ENCODE data around the gene LRRC36.

The LRRC36 gene

DNA sequence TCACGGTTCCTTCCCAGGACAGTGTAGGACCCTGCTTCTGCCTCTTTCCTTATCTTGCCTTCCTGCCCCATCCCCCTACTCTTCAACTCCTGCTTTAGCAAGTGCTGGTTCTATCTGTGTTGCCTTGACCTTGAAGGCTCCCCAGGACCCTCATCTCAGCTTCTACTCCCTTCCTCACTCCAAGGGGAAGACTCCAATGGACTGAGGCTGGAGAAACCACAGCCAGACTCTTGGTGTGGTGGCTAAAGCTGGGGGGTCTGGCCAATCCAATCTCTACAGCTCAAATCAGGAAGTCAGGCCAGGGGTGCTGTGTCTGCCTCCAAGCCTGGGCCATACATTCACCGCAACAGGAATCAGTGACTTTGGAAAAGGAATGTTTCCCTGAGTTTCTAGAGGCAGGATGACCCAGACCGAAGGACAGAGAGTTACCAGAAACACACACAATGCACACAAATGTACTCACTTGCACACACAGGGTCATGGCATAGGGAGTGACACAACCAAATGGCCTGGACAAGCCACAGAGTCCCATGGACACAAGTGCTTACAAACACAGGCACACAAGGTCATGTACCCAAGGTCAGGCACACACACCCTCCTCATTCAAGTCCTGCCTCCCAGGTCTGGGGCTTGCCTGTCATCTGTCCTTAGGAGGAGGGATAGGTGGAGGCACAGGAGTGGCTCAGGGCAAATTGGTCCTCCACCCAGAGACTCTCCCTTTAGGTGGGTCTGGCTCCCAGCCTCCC, 102.6 kb downstream of the LRRC36 start:
- DNase-seq: no peak

DNA sequence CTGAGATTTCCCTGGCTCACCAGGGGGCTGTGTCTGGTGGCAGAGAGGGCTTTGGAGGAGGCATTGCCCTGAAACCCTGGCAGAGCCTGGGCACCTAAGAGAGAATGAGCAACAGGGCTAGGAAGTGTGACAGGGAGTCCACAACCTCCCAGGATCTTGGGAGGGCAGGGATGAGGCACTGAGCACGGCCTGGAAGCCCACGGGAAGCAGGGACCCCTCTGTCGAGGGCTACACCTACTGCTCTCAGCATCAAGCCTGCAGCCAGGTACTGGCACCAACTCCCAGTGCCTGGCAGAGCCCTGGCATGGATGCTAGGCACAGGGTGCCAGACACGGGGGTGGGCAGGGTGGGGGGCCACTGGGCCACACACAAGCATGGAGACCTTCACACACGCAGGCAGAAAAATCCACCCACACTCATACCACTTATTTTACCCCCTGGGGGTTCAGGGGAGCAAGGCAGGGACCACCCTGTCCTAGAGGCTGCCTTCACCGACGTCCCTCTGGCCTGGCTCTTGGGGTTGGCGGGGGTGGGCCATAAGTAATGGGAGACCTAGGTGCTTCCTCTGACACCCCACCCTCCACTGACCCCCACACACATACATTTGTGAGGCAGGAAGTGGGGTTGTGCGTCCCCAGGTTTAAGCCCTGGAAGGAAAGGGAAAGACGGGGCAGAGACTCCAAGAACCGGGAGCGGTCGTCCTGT, 103.3 kb downstream of the LRRC36 start:
- DNase-seq: no peak

DNA sequence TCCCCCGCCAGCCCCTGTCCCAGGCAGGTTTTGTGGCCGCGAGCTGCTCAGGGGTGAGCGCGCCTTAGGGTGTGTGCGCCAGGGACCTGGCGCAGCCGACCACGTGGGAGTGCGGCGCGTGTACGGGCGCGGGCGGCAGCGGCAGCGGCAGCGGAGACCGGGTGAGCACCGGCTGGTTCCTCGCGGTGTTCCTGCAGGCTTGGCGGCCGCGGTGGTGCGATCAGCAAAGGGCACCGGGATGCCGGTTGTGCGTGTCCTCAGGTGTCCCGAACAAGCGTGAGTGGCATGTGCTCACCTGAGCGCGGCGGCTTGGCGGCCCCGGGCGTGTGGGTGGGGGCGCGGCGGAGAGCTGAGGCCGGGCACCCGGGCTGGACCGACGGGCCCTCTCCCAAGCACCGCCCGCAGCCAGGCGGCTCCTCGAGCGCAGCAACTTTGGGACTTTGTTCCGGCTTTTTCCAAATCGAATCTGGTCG, 103.9 kb downstream of the LRRC36 start:
- no peak for DNase-seq

DNA sequence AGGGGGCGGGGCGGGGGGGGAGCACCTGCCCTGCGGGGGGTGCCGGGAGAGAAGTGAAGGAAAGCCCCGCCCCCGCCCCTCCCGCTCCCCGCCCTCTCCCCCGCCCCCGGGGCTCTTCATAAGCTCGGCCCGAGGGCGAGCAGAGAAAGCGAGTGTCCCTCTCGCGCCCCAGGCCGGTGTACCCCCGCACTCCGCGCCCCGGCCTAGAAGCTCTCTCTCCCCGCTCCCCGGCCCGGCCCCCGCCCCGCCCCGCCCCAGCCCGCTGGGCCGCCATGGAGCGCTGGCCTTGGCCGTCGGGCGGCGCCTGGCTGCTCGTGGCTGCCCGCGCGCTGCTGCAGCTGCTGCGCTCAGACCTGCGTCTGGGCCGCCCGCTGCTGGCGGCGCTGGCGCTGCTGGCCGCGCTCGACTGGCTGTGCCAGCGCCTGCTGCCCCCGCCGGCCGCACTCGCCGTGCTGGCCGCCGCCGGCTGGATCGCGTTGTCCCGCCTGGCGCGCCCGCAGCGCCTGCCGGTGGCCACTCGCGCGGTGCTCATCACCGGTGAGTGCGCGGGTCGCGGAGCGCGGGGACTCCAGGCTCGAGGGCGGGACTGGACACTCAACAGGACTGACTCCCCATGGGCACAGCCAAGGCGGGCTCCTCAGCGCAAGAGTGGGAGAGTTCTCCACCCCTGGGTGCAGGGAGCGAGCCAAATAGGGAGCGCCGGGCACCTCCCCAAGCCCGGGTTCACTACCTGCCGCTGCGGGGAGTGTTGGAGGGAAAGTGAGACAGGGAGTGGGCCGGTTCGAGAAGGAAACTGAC, 104.6 kb downstream of the LRRC36 start, which contains the start of gene HSD11B2:
TSS of gene HSD11B2 (plus strand) at position 145 of the 798 bp plus-strand sequence. CDS start at position 273, 128 bp downstream.
- DNase-seq: peak; percentile 13

DNA sequence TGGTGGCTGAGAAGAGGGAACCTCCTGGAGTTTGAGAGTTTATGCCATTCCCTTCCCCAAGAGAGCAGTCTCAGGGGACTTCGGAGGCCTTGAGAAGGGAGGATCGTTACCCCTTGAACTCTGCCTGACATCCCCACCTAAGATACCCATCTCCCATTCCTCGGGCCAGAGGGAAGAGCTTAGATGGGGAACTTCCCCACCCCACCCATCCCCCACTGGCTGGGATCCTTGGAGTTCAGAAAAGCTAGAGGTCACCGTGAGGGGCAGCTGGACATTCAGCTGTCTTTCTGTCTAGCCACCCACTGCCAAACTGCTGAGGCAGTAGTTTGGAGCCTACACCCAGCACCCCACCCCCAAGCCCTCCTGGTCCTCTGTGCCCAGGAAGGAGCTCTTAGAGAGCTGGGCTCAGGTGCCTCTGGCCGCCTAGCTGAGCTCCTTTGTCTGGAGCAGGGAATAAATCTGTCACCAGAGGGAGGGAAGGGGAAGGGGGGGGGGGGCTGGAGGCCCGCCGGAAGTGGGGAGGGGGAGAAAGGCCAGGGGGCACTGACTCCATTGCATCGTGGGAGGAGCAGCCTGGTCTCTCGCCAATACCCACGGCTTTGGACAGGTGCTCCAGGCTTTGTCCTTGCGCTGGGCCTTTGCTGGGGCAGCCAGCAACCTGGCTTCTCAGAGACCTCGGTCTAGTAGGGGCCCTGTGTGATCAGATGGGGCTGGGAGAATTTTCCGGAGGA, 105.3 kb downstream of the LRRC36 start:
- DNase-seq: no peak

DNA sequence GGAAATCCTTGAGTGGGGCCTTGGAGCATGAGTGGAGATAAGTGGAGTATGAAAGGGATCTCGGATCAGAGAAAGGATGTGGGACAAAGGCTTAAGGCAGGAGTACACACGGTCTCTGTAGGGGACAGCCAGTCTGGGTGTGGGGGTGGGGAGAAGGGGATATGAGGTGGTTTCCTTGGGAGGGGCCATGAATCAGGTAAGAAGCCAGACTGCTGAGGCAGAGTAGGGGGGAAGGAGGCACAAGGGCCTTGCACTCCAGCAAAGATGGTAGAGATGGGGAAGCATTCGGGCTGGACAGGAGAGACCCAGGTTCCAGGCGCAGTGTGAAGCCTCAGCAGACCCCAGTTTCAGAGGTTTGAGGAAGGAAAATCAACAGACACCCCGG, 105.9 kb downstream of the LRRC36 start:
- DNase-seq: no peak

DNA sequence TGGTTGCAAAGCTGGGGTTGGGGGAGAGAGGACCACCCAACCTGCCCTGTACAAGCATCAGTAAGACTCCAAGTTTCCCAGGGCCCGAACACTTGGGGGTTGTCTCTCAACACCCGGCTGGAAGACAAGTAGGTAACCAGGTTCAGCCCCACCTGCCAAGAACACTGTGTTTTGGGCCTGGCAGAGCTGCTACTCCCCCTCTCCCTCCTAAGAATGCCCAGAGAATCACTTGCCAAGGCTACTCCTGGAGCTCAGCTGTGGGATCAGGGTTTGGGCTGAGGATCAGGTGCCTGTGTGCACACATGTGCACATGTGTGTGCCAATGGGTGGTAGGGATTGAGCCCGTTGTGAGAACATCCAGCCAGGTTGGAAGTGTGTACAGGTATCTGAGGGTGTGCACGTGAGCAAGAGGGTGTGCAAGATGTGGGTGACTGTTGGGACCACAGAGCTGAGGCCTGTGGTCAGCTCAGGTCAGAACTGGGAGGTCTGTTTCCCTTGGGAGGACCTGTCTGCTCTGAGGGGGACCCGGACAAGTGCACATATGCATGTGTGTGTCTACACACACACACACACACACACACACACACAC, 106.6 kb downstream of the LRRC36 start:
- DNase-seq: no peak

Measured in fibroblast of skin of right quadriceps (primary cell).